ENCODE results near the gene NT5DC1. TPM values are rescaled to one million over a fixed set of nuclear protein-coding genes. Genes with fewer than 3 reads are reported as not detected.
"Not testable (repeated sequence)": the region's sequence is repeated elsewhere in the genome, so short reads cannot be mapped to it uniquely, and the experiment has no call there.

Gene NT5DC1
- total and polyA plus RNA-seq, 4 donors = 18.6 to 29.4 (median 20.1) TPM

- DNase-seq (ENCODE audit: low read depth in 4 of 6, low spot score in 6 of 6) = no peak
- Histone ChIP-seq H3K4me1 (ENCODE audit: control insufficient read depth, insufficient read depth, low read length) (peaks cover 23% of the 10 kb centered on the region), H3K27ac (ENCODE audit: low read depth, low read length) (no peak overlapping the region), H3K27me3 (ENCODE audit: control insufficient read depth, insufficient read depth, low read length) (no peaks in the 10 kb centered on the region), H3K36me3 (ENCODE audit: control insufficient read depth, insufficient read depth, low read length) (peaks cover 16% of the 10 kb centered on the region), H3K4me3 (ENCODE audit: low read depth, low read length) (peak overlapping the region; percentile 39), H3K9me3 (ENCODE audit: control insufficient read depth, insufficient read depth, low read length) (no peaks in the 10 kb centered on the region)
- no CpG with 5 or more reads among the region's 3 CpGs for WGBS (ENCODE audit: insufficient coverage)
Observed at GRCh38 chr6:116277124-116277523, 176.5 kb downstream of the NT5DC1 start.

- peak overlapping the region; percentile 99 for H3K27ac ChIP-seq (ENCODE audit: low read depth, low read length)
- H3K4me3 ChIP-seq (ENCODE audit: low read depth, low read length) = peak overlapping the region; percentile 99
- H3K4me1 ChIP-seq (ENCODE audit: control insufficient read depth, insufficient read depth, low read length) = peaks cover 23% of the 10 kb centered on the region
- no peaks in the 10 kb centered on the region for H3K9me3 ChIP-seq (ENCODE audit: control insufficient read depth, insufficient read depth, low read length)
- DNase-seq (ENCODE audit: low read depth in 4 of 6, low spot score in 6 of 6) = no peak
- H3K27me3 ChIP-seq (ENCODE audit: control insufficient read depth, insufficient read depth, low read length) = no peaks in the 10 kb centered on the region
- H3K36me3 ChIP-seq (ENCODE audit: control insufficient read depth, insufficient read depth, low read length) = peaks cover 16% of the 10 kb centered on the region
- WGBS (ENCODE audit: insufficient coverage) = 100% methylated on average over 1 of the region's 11 CpGs
Observed at GRCh38 chr6:116278481-116278829, 177.8 kb downstream of the NT5DC1 start.

DNA sequence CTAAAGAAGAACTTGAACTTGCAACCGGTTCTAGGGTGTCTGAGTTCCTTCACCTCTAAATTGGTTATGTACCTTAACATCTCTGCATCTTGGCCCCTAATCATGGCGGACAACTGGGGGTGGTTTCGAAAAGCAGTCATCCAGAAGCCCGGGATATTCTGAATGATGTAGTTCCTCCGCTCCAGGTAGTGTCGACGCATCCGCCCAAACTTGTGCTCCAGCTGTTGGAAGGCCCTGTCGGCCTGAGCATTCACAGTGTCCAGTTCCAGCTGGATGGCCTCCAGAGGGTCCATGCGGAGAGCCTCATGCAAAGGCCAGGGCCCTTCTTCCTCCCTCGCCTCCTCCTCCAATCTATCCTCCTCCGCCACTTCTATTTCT lies 178.2 kb downstream of the NT5DC1 start:
- no peak for DNase-seq (ENCODE audit: low read depth in 4 of 6, low spot score in 6 of 6)
- 21% methylated on average over 11 of the region's 12 CpGs for WGBS (ENCODE audit: insufficient coverage)
- Histone ChIP-seq H3K4me1 (ENCODE audit: control insufficient read depth, insufficient read depth, low read length) (peaks cover 23% of the 10 kb centered on the region), H3K27me3 (ENCODE audit: control insufficient read depth, insufficient read depth, low read length) (no peaks in the 10 kb centered on the region), H3K36me3 (ENCODE audit: control insufficient read depth, insufficient read depth, low read length) (peaks cover 16% of the 10 kb centered on the region), H3K9me3 (ENCODE audit: control insufficient read depth, insufficient read depth, low read length) (no peaks in the 10 kb centered on the region), H3K27ac (ENCODE audit: low read depth, low read length) (peak overlapping the region; percentile 99), H3K4me3 (ENCODE audit: low read depth, low read length) (peak overlapping the region; percentile 99)

DNA sequence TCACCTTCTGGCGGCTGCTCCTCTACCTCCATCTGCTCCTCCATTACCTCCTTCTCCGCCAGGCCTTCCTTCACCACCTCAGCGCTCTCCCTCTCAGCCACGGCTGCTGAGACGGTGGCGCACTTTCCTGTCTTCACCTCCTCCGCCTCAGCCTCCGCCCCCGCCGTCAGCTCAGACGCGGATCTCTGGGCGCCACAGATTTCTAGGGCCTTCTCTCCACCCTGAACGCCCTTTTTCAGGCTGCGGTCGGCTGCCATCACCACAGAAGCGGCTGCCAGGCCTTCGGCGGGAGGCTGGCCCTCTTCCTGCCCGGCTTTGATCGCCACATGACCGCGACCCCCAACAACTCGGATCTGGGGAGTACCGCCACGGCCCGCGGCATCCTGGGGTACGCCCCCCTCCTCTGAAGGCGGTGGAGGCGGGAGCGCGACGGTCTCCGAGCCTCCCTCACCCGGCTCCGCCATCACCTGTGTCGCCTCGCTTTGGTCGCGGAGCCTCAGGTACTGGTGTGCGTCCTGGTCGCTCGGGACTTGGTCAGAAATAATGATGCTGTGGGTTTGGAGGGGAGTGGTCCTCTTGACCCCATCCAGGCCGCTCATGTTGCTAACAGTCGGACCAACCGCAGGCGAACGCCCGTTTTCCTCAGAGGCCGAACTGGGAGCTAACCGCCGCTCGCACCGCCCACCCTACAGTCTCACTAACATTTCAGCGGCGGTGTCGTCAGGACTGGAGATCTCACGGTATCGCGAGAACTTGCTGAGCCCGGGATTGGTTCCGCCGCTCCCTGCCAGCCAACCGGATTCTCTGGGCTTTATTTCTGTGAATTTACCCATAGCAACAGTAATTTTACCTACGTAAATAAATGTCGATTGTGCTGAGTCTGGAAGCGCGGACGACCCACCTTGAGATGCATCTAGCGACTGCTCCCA lies 178.8 kb downstream of the NT5DC1 start, which contains the start of gene TSPYL1:
Gene TSPYL1, minus strand, starts transcription at position 699 of the 929 bp plus-strand sequence. Its CDS starts 100 bp downstream, at position 599.
- peaks cover 23% of the 10 kb centered on the region for H3K4me1 ChIP-seq (ENCODE audit: control insufficient read depth, insufficient read depth, low read length)
- peak within 1 kb of the TSS; percentile 99 for H3K27ac ChIP-seq (ENCODE audit: low read depth, low read length)
- no peaks in the 10 kb centered on the region for H3K27me3 ChIP-seq (ENCODE audit: control insufficient read depth, insufficient read depth, low read length)
- under 1% methylated on average over 68 of the region's 71 CpGs for WGBS (ENCODE audit: insufficient coverage)
- peak within 1 kb of the TSS; percentile 99 for H3K4me3 ChIP-seq (ENCODE audit: low read depth, low read length)
- no peaks in the 10 kb centered on the region for H3K9me3 ChIP-seq (ENCODE audit: control insufficient read depth, insufficient read depth, low read length)
- peak; percentile 90 to 99 (median 98) for DNase-seq (ENCODE audit: low read depth in 4 of 6, low spot score in 6 of 6)
- H3K36me3 ChIP-seq (ENCODE audit: control insufficient read depth, insufficient read depth, low read length) = peaks cover 10% of the 10 kb centered on the region

DNA sequence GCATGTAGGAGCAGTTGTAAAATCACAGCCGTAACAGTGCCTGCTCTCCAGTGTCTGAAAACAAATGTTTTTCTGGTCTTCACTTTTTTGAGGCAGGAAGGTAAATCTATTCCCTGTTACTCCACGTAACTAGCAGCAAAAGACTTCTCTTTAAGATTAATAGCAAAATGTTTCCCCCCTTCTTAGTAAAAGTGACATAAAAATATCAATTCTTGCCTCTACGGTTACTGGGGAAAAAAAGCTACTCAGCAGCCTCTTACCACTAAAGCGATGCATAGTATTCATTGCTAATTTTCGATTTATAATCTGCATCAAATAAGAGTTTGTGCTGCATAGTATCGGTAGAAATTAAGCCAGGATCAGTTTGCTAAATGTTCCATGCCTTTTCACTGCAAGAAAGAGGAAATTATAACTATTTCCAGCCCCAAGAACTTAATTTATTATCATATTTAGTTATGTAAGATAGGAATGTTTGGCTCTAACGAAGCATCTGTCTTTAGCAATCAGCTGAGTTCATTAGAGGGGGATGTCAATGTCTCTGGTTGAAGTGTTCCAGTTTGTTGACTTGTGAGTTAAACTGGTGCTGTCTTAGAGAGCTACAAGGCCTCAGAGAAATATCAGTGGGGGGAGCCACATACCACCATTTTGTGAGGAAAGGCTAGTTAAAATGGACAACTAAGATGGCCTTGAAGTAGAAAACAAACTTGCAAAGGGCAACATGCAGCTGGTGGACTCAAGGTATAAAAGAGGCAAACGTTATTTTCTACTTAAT lies 179.7 kb downstream of the NT5DC1 start:
- Histone ChIP-seq H3K27me3 (ENCODE audit: control insufficient read depth, insufficient read depth, low read length) (no peaks in the 10 kb centered on the region), H3K36me3 (ENCODE audit: control insufficient read depth, insufficient read depth, low read length) (peaks cover 10% of the 10 kb centered on the region), H3K4me3 (ENCODE audit: low read depth, low read length) (peak overlapping the region; percentile 99), H3K4me1 (ENCODE audit: control insufficient read depth, insufficient read depth, low read length) (peaks cover 21% of the 10 kb centered on the region), H3K9me3 (ENCODE audit: control insufficient read depth, insufficient read depth, low read length) (no peaks in the 10 kb centered on the region), H3K27ac (ENCODE audit: low read depth, low read length) (peak overlapping the region; percentile 99)
- WGBS (ENCODE audit: insufficient coverage) = 33% methylated on average over 4 of the region's 8 CpGs
- peak in 1 of 6 donors; percentile 28 for DNase-seq (ENCODE audit: low read depth in 4 of 6, low spot score in 6 of 6)

- 84% methylated on average over 4 of the region's 5 CpGs for WGBS (ENCODE audit: insufficient coverage)
- Histone ChIP-seq H3K27ac (ENCODE audit: low read depth, low read length) (peak overlapping the region; percentile 99), H3K4me3 (ENCODE audit: low read depth, low read length) (no peak overlapping the region), H3K4me1 (ENCODE audit: control insufficient read depth, insufficient read depth, low read length) (peaks cover 18% of the 10 kb centered on the region), H3K9me3 (ENCODE audit: control insufficient read depth, insufficient read depth, low read length) (no peaks in the 10 kb centered on the region), H3K27me3 (ENCODE audit: control insufficient read depth, insufficient read depth, low read length) (no peaks in the 10 kb centered on the region), H3K36me3 (ENCODE audit: control insufficient read depth, insufficient read depth, low read length) (peaks cover 6% of the 10 kb centered on the region)
- no peak for DNase-seq (ENCODE audit: low read depth in 4 of 6, low spot score in 6 of 6)
Observed at GRCh38 chr6:116280933-116281316, 180.3 kb downstream of the NT5DC1 start.

- Histone ChIP-seq H3K36me3 (ENCODE audit: control insufficient read depth, insufficient read depth, low read length) (peaks cover 3% of the 10 kb centered on the region), H3K4me1 (ENCODE audit: control insufficient read depth, insufficient read depth, low read length) (peaks cover 15% of the 10 kb centered on the region), H3K27me3 (ENCODE audit: control insufficient read depth, insufficient read depth, low read length) (no peaks in the 10 kb centered on the region), H3K4me3 (ENCODE audit: low read depth, low read length) (no peak overlapping the region), H3K9me3 (ENCODE audit: control insufficient read depth, insufficient read depth, low read length) (no peaks in the 10 kb centered on the region), H3K27ac (ENCODE audit: low read depth, low read length) (no peak overlapping the region)
- no peak for DNase-seq (ENCODE audit: low read depth in 4 of 6, low spot score in 6 of 6)
- WGBS (ENCODE audit: insufficient coverage) = no CpG with 5 or more reads among the region's 2 CpGs
Observed at GRCh38 chr6:116282698-116283097, 182.0 kb downstream of the NT5DC1 start.

- 80% methylated on average over 1 of the region's 1 CpG for WGBS (ENCODE audit: insufficient coverage)
- peaks cover 10% of the 10 kb centered on the region for H3K4me1 ChIP-seq (ENCODE audit: control insufficient read depth, insufficient read depth, low read length)
Observed at GRCh38 chr6:116283191-116283590, 182.5 kb downstream of the NT5DC1 start.

DNA sequence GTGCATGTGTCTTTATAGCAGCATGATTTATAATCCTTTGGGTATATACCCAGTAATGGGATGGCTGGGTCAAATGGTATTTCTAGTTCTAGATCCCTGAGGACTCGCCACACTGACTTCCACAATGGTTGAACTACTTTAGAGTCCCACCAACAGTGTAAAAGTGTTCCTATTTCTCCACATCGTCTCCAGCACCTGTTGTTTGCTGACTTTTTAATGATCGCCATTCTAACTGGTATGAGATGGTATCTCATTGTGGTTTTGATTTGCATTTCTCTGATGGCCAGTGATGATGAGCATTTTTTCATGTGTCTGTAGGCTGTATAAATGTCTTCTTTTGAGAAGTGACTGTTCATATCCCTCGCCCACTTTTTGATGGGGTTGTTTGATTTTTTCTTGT lies 184.3 kb downstream of the NT5DC1 start:
- WGBS (ENCODE audit: insufficient coverage) = no CpG with 5 or more reads among the region's 4 CpGs
- H3K9me3 ChIP-seq (ENCODE audit: control insufficient read depth, insufficient read depth, low read length); DNase-seq (ENCODE audit: low read depth in 4 of 6, low spot score in 6 of 6): not testable (repeated sequence)

More at GRCh38 chr6:116283191-116283590, 182.5 kb downstream of the NT5DC1 start:
- no peaks in the 10 kb centered on the region for H3K36me3 ChIP-seq (ENCODE audit: control insufficient read depth, insufficient read depth, low read length)
- no peak overlapping the region for H3K27ac ChIP-seq (ENCODE audit: low read depth, low read length)
- H3K9me3 ChIP-seq (ENCODE audit: control insufficient read depth, insufficient read depth, low read length) = no peaks in the 10 kb centered on the region
- no peaks in the 10 kb centered on the region for H3K27me3 ChIP-seq (ENCODE audit: control insufficient read depth, insufficient read depth, low read length)
- no peak overlapping the region for H3K4me3 ChIP-seq (ENCODE audit: low read depth, low read length)
- DNase-seq (ENCODE audit: low read depth in 4 of 6, low spot score in 6 of 6) = no peak

More for the DNA sequence above, 184.3 kb downstream of the NT5DC1 start:
- H3K27me3 ChIP-seq (ENCODE audit: control insufficient read depth, insufficient read depth, low read length); H3K4me3 ChIP-seq (ENCODE audit: low read depth, low read length); H3K36me3 ChIP-seq (ENCODE audit: control insufficient read depth, insufficient read depth, low read length); H3K27ac ChIP-seq (ENCODE audit: low read depth, low read length); H3K4me1 ChIP-seq (ENCODE audit: control insufficient read depth, insufficient read depth, low read length): not testable (repeated sequence)

Data from spinal cord (tissue), 10 donors.